ENCODE data around the gene SNTG2. TPM values are rescaled to one million over a fixed set of nuclear protein-coding genes. Genes with fewer than 3 reads are reported as not detected.

SNTG2 gene
- total RNA-seq, 6 experiments from 2014 or later = not detected

DNA sequence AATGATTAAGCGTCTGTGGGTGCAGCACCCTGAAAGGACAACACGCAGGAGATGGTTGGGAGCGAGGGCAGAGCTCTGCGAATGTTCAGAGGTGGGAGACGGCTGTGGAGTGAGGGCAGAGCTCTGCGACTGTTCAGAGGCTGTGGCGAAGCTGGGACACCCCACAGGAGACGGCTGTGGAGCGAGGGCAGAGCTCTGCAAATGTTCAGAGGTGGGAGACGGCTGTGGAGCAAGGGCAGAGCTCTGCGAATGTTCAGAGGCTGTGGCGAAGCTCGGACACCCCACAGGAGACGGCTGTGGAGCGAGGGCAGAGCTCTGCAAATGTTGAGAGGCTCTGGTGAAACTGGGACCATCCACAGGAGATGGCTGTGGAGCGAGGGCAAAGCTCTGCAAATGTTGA, 40.0 kb upstream of the SNTG2 start:
- WGBS (ENCODE audit: insufficient coverage, low coverage, low lambda C conversion rate, missing lambda C conversion rate) = 60% methylated on average over 14 of the region's 16 CpGs
- Histone ChIP-seq H3K27ac (no peak overlapping the region), H3K4me1 (no peaks in the 10 kb centered on the region), H3K27me3 (no peaks in the 10 kb centered on the region), H3K36me3 (no peaks in the 10 kb centered on the region), H3K9me3 (no peaks in the 10 kb centered on the region), H3K4me3 (no peak overlapping the region)
- no peak for DNase-seq
- no peak for ATAC-seq
- intact Hi-C loops (cut with DNase I) = no loop called here
- no peak for TF ChIP-seq POLR2A (IDR thresholded peaks at IDR 0.05)
- TF ChIP-seq CTCF (IDR thresholded peaks at IDR 0.05) = no peak

DNA sequence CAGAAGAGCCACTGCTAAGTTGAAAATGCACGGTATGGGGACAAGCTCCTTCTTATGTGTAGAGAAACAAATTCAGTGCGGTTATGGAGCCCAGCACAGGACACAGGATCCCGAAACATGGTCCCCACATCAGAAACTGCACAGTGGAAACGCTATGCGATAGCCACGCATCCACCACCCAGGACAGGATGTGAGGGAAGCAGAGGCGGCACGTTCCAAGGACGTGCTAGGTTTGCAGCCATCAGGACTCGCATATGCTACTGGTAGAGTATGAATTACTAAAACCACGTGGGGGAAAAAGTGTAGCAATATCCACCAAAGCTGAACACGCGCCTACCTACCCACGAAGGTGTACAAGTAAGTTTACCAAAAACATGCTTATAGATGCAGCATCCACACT, 34.7 kb upstream of the SNTG2 start:
- Histone ChIP-seq H3K4me3 (no peak overlapping the region), H3K27ac (no peak overlapping the region), H3K4me1 (no peaks in the 10 kb centered on the region), H3K9me3 (no peaks in the 10 kb centered on the region), H3K36me3 (no peaks in the 10 kb centered on the region), H3K27me3 (no peaks in the 10 kb centered on the region)
- TF ChIP-seq CTCF (IDR thresholded peaks at IDR 0.05) = no peak
- no peak for TF ChIP-seq POLR2A (IDR thresholded peaks at IDR 0.05)
- intact Hi-C loops (cut with DNase I) = no loop called here
- ATAC-seq (no peak), DNase-seq (no peak)
- 74% methylated on average over 12 of the region's 14 CpGs for WGBS (ENCODE audit: insufficient coverage, low coverage, low lambda C conversion rate, missing lambda C conversion rate)

DNA sequence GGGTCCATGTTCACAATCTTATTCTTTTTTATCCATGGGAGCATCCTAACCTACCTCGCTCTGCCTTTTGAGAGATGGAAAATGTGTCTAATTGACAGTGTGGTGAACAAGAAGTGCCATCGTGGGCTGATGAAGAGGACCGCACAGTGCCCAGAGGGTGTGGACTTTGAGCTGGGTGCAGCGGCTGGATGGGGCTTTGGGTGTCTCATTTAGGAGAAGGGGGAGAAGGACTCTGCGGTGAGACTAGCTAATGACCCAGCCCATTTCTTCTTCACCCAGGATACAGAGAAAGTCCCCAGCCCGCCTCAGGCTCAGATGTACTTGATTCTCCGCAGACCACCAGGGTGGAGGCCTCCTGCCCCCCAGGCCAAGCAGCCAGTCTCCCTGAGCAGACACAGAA, 33.7 kb upstream of the SNTG2 start:
- Histone ChIP-seq H3K9me3 (no peaks in the 10 kb centered on the region), H3K27me3 (no peaks in the 10 kb centered on the region), H3K4me1 (no peaks in the 10 kb centered on the region), H3K36me3 (no peaks in the 10 kb centered on the region), H3K4me3 (no peak overlapping the region), H3K27ac (no peak overlapping the region)
- DNase-seq (no peak), ATAC-seq (no peak)
- intact Hi-C loops (cut with DNase I) = no loop called here
- TF ChIP-seq CTCF (IDR thresholded peaks at IDR 0.05) (no peak), POLR2A (IDR thresholded peaks at IDR 0.05) (no peak)
- WGBS (ENCODE audit: insufficient coverage, low coverage, low lambda C conversion rate, missing lambda C conversion rate) = 69% methylated on average over 2 of the region's 7 CpGs

DNA sequence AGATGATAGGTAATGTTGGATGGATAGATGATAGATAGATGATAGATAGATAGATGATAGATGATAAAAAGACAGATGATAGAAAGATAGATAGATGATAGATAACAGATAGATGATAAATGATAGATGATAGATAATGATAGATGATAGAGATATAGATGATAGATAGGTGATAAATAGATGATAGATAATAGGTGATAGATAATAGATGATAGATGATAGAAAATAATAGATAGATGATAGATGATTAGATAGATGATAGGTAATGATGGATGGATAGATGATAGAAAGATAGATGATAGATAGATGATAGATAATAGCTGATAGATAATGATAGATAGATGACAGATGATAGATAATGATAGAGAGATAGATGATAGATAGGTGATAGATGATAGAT, 31.0 kb upstream of the SNTG2 start:
- Histone ChIP-seq H3K4me3 (no peak overlapping the region), H3K27me3 (no peaks in the 10 kb centered on the region), H3K4me1 (no peaks in the 10 kb centered on the region), H3K36me3 (no peaks in the 10 kb centered on the region), H3K27ac (no peak overlapping the region), H3K9me3 (no peaks in the 10 kb centered on the region)
- TF ChIP-seq POLR2A (IDR thresholded peaks at IDR 0.05) (no peak), CTCF (IDR thresholded peaks at IDR 0.05) (no peak)
- intact Hi-C loops (cut with DNase I) = no loop called here
- ATAC-seq = no peak
- DNase-seq = no peak

- DNase-seq (no peak), ATAC-seq (no peak)
- TF ChIP-seq POLR2A (IDR thresholded peaks at IDR 0.05) = no peak
- no peak for TF ChIP-seq CTCF (IDR thresholded peaks at IDR 0.05)
- no peaks in the 10 kb centered on the region for H3K36me3 ChIP-seq
- no peak overlapping the region for H3K27ac ChIP-seq
- intact Hi-C loops (cut with DNase I) = no loop called here
- WGBS (ENCODE audit: insufficient coverage, low coverage, low lambda C conversion rate, missing lambda C conversion rate) = 61% methylated on average over 7 of the region's 11 CpGs
- no peaks in the 10 kb centered on the region for H3K27me3 ChIP-seq
- H3K4me1 ChIP-seq = no peaks in the 10 kb centered on the region
- no peak overlapping the region for H3K4me3 ChIP-seq
- H3K9me3 ChIP-seq = no peaks in the 10 kb centered on the region
Observed at GRCh38 chr2:920573-920972, 30.1 kb upstream of the SNTG2 start.
